HL-60 (cell line): ENCODE results near the gene PDE6D.
A peak's percentile ranks its signal among the peaks of the same experiment; 100 is the strongest.

Experiments used
- DNase-seq, 2 experiments: peaks; one replicate each; pipeline ENCODE4 v3.0.0-alpha.2; 2010 to 2020; ENCODE audit warnings: low read depth in 1 of 2, low spot score in 1 of 2
- H3K27ac ChIP-seq: fragments of 250-450 bp; sonication (Bioruptor Pico); replicated peaks from 2 replicates; pipeline ENCODE4 v1.5.1; 2020; ENCODE audit warnings: mild to moderate bottlenecking, moderate library complexity
- H3K27me3 ChIP-seq: fragments of 250-450 bp; sonication (Bioruptor Pico); 2 replicates; pipeline ENCODE4 v1.5.1; 2021; ENCODE audit warnings: mild to moderate bottlenecking, moderate library complexity; ENCODE audit not compliant: insufficient read depth, poor library complexity, severe bottlenecking
- H3K4me3 ChIP-seq: replicated peaks from 2 replicates; pipeline ENCODE4 v1.5.1; 2011; ENCODE audit warnings: mild to moderate bottlenecking, control low read depth, low read length; ENCODE audit not compliant: insufficient read depth
- GABPA ChIP-seq: IDR thresholded peaks from 2 replicates; pipeline ENCODE4 v1.6.1; 2012; ENCODE audit warnings: low read depth
- POLR2AphosphoS5 ChIP-seq: IDR thresholded peaks from 2 replicates; pipeline ENCODE4 v1.6.1; 2012; ENCODE audit warnings: low read depth
- SPI1 ChIP-seq: IDR thresholded peaks from 2 replicates; pipeline ENCODE4 v1.6.1; 2012; ENCODE audit warnings: low read depth, mild to moderate bottlenecking, borderline replicate concordance
- TF ChIP-seq, protein P1 (sequence below): IDR thresholded peaks from one replicate; pipeline ENCODE4 v1.5.1; 2011; ENCODE audit warnings: low read length, control low read depth, inconsistent platforms; ENCODE audit not compliant: insufficient read depth
- TF ChIP-seq, protein P2 (sequence below): IDR thresholded peaks from 2 replicates; pipeline ENCODE4 v1.6.1; 2012; ENCODE audit warnings: low read depth; ENCODE audit not compliant: insufficient replicate concordance

The PDE6D gene

DNA sequence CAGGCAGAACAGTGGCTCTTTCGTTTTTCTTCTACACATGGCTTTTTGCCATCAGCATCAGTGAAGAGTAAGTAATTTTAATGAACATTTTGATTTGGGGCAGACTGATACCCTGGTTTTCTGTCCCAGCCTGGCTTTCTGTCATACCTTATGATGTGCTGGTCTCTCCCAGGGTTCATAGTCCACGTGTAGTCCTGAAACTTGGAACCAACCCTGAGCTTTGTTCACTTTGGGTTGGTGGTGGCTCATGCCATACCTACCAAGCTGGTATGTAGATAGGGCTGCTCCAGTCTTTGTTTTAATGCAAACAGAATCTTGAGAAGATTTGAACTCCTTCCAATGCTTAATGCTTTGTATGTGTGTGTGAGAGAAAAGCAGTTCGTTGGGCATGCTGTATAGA is 10.0 kb upstream of the PDE6D start:
- Histone ChIP-seq H3K27ac (no peak overlapping the region), H3K4me3 (no peak overlapping the region), H3K27me3 (no peaks in the 10 kb centered on the region)
- DNase-seq: no peak
- TF ChIP-seq GABPA (no peak), POLR2AphosphoS5 (no peak), SPI1 (no peak)
- TF ChIP-seq, protein P1, sequence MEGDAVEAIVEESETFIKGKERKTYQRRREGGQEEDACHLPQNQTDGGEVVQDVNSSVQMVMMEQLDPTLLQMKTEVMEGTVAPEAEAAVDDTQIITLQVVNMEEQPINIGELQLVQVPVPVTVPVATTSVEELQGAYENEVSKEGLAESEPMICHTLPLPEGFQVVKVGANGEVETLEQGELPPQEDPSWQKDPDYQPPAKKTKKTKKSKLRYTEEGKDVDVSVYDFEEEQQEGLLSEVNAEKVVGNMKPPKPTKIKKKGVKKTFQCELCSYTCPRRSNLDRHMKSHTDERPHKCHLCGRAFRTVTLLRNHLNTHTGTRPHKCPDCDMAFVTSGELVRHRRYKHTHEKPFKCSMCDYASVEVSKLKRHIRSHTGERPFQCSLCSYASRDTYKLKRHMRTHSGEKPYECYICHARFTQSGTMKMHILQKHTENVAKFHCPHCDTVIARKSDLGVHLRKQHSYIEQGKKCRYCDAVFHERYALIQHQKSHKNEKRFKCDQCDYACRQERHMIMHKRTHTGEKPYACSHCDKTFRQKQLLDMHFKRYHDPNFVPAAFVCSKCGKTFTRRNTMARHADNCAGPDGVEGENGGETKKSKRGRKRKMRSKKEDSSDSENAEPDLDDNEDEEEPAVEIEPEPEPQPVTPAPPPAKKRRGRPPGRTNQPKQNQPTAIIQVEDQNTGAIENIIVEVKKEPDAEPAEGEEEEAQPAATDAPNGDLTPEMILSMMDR: no peak
- TF ChIP-seq, protein P2, sequence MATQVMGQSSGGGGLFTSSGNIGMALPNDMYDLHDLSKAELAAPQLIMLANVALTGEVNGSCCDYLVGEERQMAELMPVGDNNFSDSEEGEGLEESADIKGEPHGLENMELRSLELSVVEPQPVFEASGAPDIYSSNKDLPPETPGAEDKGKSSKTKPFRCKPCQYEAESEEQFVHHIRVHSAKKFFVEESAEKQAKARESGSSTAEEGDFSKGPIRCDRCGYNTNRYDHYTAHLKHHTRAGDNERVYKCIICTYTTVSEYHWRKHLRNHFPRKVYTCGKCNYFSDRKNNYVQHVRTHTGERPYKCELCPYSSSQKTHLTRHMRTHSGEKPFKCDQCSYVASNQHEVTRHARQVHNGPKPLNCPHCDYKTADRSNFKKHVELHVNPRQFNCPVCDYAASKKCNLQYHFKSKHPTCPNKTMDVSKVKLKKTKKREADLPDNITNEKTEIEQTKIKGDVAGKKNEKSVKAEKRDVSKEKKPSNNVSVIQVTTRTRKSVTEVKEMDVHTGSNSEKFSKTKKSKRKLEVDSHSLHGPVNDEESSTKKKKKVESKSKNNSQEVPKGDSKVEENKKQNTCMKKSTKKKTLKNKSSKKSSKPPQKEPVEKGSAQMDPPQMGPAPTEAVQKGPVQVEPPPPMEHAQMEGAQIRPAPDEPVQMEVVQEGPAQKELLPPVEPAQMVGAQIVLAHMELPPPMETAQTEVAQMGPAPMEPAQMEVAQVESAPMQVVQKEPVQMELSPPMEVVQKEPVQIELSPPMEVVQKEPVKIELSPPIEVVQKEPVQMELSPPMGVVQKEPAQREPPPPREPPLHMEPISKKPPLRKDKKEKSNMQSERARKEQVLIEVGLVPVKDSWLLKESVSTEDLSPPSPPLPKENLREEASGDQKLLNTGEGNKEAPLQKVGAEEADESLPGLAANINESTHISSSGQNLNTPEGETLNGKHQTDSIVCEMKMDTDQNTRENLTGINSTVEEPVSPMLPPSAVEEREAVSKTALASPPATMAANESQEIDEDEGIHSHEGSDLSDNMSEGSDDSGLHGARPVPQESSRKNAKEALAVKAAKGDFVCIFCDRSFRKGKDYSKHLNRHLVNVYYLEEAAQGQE: no peak

DNA sequence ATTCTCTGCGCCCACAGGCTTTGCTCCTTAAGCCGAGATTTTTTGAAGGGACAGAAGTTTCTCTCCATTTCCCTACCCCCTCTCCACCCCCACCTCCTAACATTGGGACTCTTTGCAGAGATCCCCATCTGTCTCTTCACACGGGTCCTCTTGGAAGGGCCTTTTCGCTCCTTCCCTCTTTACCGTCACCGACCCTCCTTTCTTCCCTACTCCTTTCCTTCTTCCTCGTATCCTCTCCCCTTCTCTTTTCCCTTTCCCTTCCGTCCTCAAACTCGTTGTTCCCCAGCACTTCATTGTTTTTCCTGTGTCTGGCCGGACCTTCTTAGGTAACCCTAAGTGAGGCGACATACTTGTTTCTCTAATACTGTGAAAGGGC is 5.8 kb upstream of the PDE6D start:
- no peaks in the 10 kb centered on the region for H3K27me3 ChIP-seq
- no peak overlapping the region for H3K27ac ChIP-seq
- H3K4me3 ChIP-seq: peak overlapping the region; percentile 99
- TF ChIP-seq, protein P2: no peak
- TF ChIP-seq POLR2AphosphoS5 (no peak), SPI1 (no peak), GABPA (no peak)
- TF ChIP-seq, protein P1: no peak
- no peak for DNase-seq

DNA sequence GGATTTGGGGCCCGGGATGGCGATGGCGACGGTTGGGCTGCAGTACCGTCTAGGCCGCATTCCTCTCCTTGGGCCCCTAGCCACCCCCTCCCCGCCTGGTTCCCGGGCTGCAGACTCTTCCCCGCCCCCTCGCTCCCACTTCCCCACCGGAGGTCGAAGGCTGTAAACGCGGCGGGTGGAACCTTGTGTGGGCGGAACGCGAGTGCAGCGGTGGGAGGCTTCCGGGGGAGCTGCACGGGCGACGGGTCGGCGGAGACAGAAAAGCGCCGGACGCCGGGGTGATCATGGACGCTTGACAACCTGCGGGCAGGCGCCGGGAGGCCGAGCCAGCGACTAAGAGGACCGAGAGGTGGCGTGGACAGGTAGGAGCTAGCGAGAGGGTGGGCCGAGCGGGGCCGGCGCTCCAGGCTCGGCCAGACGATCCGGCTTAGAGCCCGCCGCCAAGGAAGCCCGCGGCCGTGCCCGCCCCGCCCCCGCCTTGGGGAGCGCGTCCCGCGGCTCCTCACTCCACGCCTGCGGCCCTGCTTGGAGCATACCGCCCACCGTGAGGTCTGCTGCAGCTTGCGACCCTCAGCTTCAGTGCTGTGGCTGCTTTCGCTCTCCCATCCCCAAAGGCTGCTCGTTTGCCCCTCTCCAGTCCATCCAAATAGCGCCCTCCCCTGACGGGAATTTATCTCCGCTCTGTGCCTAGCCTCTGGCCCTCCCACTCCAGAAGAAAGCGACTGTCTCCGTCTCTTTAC is 5.3 kb upstream of the PDE6D start, which contains the start of gene COPS7B:
TSS of gene COPS7B (plus strand) at position 269 of the 740 bp plus-strand sequence. CDS start 2,126 bp downstream, outside the sequence.
- TF ChIP-seq, protein P2: peak; percentile 67
- TF ChIP-seq SPI1: peak; percentile 85
- TF ChIP-seq POLR2AphosphoS5: peak; percentile 73
- TF ChIP-seq, protein P1: peak; percentile 63
- TF ChIP-seq GABPA: peak; percentile 99
- peak; percentile 81 to 91 for DNase-seq
- peak within 1 kb of the TSS; percentile 99 for H3K4me3 ChIP-seq
- H3K27me3 ChIP-seq: no peaks in the 10 kb centered on the region
- peak within 1 kb of the TSS; percentile 73 for H3K27ac ChIP-seq
